Measurements from ENCODE around the gene MS4A5. TPM values are rescaled to one million over a fixed set of nuclear protein-coding genes. Genes with fewer than 3 reads are reported as not detected.

The MS4A5 gene
- total RNA-seq, 6 donors from 2014 or later, result not detected

DNA sequence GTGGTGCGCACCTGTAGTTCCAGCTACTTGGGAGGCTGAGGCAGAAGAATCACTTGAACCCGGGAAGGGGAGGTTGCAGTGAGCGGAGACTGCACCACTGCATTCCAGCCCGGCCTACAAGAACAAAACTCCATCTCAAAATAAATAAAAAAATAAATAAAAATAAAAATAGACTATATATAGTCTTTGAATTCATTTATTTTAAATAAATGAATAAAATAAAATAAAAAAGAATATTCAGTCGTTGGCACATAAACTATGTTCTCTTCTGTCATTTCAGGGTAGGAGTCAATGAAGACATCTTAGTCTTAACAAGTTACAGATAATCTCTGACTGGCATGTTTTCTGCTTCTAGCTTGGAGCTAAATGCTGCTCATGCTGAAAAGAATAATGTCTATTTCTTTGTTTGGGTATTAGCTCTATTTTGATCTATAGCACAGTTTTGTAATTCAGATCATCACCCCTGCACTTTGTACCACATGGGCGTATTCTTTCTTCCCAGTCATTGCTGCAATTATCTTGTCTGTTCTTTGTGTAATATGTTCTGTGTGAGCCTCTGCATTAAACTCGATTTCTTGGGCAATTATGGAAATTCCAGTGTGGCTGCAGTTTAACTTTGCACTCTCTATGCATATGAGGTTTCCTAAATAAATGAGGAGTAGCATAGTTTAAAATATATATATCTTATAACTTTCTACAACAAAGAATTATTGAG lies 34.5 kb upstream of the MS4A5 start:
- Histone ChIP-seq H3K27ac (peak overlapping the region in 2 of 4 donors; percentile 20 to 21), H3K4me1 (no peaks in the 10 kb centered on the region), H3K4me3 (no peak overlapping the region), H3K9me3 (no peaks in the 10 kb centered on the region), H3K36me3 (no peaks in the 10 kb centered on the region), H3K27me3 (no peaks in the 10 kb centered on the region)
- no peak for DNase-seq
- TF ChIP-seq, protein P1, sequence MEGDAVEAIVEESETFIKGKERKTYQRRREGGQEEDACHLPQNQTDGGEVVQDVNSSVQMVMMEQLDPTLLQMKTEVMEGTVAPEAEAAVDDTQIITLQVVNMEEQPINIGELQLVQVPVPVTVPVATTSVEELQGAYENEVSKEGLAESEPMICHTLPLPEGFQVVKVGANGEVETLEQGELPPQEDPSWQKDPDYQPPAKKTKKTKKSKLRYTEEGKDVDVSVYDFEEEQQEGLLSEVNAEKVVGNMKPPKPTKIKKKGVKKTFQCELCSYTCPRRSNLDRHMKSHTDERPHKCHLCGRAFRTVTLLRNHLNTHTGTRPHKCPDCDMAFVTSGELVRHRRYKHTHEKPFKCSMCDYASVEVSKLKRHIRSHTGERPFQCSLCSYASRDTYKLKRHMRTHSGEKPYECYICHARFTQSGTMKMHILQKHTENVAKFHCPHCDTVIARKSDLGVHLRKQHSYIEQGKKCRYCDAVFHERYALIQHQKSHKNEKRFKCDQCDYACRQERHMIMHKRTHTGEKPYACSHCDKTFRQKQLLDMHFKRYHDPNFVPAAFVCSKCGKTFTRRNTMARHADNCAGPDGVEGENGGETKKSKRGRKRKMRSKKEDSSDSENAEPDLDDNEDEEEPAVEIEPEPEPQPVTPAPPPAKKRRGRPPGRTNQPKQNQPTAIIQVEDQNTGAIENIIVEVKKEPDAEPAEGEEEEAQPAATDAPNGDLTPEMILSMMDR (IDR thresholded peaks at IDR 0.05), result no peak
- peak in 2 of 4 donors; percentile 4 to 26 for TF ChIP-seq EP300 (IDR thresholded peaks at IDR 0.05)
- peak in 1 of 2 donors; percentile 32 for ATAC-seq (ENCODE audit: low FRiP score in 2 of 2)
- 77 to 90% methylated on average over 7 of the region's 7 CpGs for WGBS, 2 donors

DNA sequence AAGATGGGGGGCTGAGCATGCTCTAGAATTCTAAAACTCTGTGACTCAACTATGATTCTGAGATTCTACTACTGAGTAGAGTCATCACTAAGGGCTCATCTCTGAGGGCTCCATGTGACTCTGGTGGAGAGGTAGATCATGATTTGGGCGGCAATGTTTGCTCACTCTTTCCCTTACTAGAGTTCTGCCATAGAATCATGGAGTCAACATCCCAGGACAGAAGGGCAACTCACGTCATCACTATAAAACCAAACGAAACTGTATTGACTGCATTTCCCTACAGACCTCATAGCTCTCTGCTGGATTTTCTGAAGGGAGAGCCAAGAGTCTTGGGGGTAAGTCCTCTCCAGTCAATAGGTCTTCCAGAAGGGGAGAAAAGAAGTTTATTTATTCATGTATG lies 33.0 kb upstream of the MS4A5 start, which contains the start of gene MS4A14:
TSS of gene MS4A14 (plus strand) at position 78 of the 400 bp plus-strand sequence. CDS start at position 198, 120 bp downstream.
- Histone ChIP-seq H3K36me3 (no peaks in the 10 kb centered on the region), H3K27ac (peak within 1 kb of the TSS in 3 of 4 donors; percentile 17 to 36 (median 35)), H3K27me3 (no peaks in the 10 kb centered on the region), H3K9me3 (no peaks in the 10 kb centered on the region), H3K4me1 (no peaks in the 10 kb centered on the region), H3K4me3 (no peak within 1 kb of the TSS)
- ATAC-seq (ENCODE audit: low FRiP score in 2 of 2) (peak in 1 of 2 donors; percentile 64), DNase-seq (no peak)
- 69 to 88% methylated on average over 3 of the region's 3 CpGs for WGBS, 2 donors
- TF ChIP-seq, protein P1 (IDR thresholded peaks at IDR 0.05), result no peak
- TF ChIP-seq EP300 (IDR thresholded peaks at IDR 0.05), result no peak
- peak in 1 of 4 donors; percentile 3 for TF ChIP-seq POLR2A (IDR thresholded peaks at IDR 0.05)
- TF ChIP-seq POLR2AphosphoS5 (IDR thresholded peaks at IDR 0.05), result no peak

DNA sequence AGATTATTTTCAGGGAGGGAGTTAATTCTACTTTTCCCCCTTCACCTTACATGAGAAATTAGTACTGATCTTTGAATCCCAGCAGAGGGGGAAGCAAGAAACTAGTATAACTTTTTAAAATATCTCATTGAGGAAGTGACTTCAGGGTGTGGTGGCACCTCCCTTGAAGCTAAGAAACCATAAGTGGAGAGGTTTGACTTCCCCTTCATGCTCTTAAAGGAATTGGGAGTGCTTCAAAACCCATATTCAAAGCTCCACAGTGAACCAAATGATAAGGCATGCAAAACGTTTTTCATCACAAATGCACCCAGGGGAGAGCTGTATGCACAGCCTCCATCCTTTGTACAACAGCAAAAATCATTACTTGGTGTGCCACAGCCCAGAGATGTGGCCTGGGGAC lies 32.6 kb upstream of the MS4A5 start:
- ATAC-seq (ENCODE audit: low FRiP score in 2 of 2), result peak in 1 of 2 donors; percentile 70
- no peak for TF ChIP-seq EP300 (IDR thresholded peaks at IDR 0.05)
- TF ChIP-seq POLR2A (IDR thresholded peaks at IDR 0.05), result no peak
- TF ChIP-seq POLR2AphosphoS5 (IDR thresholded peaks at IDR 0.05), result no peak
- TF ChIP-seq, protein P1 (IDR thresholded peaks at IDR 0.05), result no peak
- Histone ChIP-seq H3K27ac (peak overlapping the region in 3 of 4 donors; percentile 17 to 36 (median 35)), H3K4me3 (no peak overlapping the region), H3K27me3 (no peaks in the 10 kb centered on the region), H3K36me3 (no peaks in the 10 kb centered on the region), H3K9me3 (no peaks in the 10 kb centered on the region), H3K4me1 (no peaks in the 10 kb centered on the region)
- 7 to 25% methylated on average over 1 of the region's 1 CpG for WGBS, 2 donors
- DNase-seq, result peak in 1 of 2 donors; percentile 28

DNA sequence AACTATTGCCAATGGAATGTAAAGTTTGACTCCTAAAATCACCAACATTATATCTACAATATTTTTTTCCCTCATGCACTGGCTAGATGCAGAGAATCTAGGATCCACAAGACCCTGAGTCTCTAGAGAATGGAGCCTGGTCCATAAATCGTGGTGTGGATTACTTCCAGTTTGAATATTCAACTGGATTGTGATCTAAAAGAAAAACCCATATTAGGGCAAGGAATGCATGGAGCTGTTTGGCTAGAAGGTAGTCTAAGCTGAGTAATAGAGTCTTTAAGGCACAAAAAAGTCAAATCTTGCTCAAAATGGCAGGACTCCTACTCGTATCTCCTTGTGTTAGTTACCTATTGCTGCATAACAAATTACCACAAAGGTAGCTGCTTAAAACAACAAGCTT lies 9.4 kb upstream of the MS4A5 start:
- H3K36me3 ChIP-seq, result no peaks in the 10 kb centered on the region
- WGBS, 2 donors, result 27 to 30% methylated on average over 2 of the region's 2 CpGs
- TF ChIP-seq EP300 (IDR thresholded peaks at IDR 0.05) (no peak), POLR2AphosphoS5 (IDR thresholded peaks at IDR 0.05) (no peak), POLR2A (IDR thresholded peaks at IDR 0.05) (no peak)
- TF ChIP-seq, protein P1 (IDR thresholded peaks at IDR 0.05), result no peak
- DNase-seq (no peak), ATAC-seq (ENCODE audit: low FRiP score in 2 of 2) (no peak)
- no peaks in the 10 kb centered on the region for H3K4me1 ChIP-seq
- H3K27ac ChIP-seq, result no peak overlapping the region
- no peaks in the 10 kb centered on the region for H3K27me3 ChIP-seq
- no peak overlapping the region for H3K4me3 ChIP-seq
- peaks cover 0 to 7% (median 0%) of the 10 kb centered on the region in 4 donors for H3K9me3 ChIP-seq

DNA sequence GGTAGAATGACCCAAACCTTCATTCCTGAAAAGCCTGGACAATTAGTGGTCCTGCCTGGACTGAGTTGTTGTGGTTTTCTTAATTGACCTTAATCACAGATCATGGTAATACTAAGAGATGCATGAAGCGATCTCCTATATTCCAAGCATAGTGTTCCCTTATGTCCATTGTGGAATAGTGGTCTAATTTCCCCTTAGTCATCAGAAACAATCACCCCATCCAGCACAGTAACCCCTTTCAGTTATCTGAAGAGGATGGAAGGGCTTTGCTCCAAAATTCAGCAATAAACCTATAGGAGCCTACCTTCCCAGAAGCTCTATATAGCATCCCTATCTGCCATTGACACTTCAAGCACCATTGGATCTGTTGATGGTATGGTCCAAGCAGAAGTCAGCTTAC lies 6.8 kb upstream of the MS4A5 start:
- H3K9me3 ChIP-seq, result peaks cover 0 to 7% (median 0%) of the 10 kb centered on the region in 4 donors
- DNase-seq, result no peak
- TF ChIP-seq, protein P1 (IDR thresholded peaks at IDR 0.05), result no peak
- TF ChIP-seq POLR2A (IDR thresholded peaks at IDR 0.05), result no peak
- TF ChIP-seq EP300 (IDR thresholded peaks at IDR 0.05), result no peak
- TF ChIP-seq POLR2AphosphoS5 (IDR thresholded peaks at IDR 0.05), result no peak
- H3K27me3 ChIP-seq, result no peaks in the 10 kb centered on the region
- no peaks in the 10 kb centered on the region for H3K36me3 ChIP-seq
- ATAC-seq (ENCODE audit: low FRiP score in 2 of 2), result no peak
- WGBS, 2 donors, result 90 to 92% methylated on average over 1 of the region's 1 CpG
- H3K4me3 ChIP-seq, result no peak overlapping the region
- no peak overlapping the region for H3K27ac ChIP-seq
- H3K4me1 ChIP-seq, result no peaks in the 10 kb centered on the region
